Measurements from ENCODE around the gene NEAT1. TPM values are rescaled to one million over a fixed set of nuclear protein-coding genes. Genes with fewer than 3 reads are reported as not detected.

NEAT1 gene
- total RNA-seq, 1 donor from 2014 or later = 78.8 TPM

GRCh38 chr11:65384301-65384889, 38.2 kb upstream of the NEAT1 start:
- TF ChIP-seq, protein P1, sequence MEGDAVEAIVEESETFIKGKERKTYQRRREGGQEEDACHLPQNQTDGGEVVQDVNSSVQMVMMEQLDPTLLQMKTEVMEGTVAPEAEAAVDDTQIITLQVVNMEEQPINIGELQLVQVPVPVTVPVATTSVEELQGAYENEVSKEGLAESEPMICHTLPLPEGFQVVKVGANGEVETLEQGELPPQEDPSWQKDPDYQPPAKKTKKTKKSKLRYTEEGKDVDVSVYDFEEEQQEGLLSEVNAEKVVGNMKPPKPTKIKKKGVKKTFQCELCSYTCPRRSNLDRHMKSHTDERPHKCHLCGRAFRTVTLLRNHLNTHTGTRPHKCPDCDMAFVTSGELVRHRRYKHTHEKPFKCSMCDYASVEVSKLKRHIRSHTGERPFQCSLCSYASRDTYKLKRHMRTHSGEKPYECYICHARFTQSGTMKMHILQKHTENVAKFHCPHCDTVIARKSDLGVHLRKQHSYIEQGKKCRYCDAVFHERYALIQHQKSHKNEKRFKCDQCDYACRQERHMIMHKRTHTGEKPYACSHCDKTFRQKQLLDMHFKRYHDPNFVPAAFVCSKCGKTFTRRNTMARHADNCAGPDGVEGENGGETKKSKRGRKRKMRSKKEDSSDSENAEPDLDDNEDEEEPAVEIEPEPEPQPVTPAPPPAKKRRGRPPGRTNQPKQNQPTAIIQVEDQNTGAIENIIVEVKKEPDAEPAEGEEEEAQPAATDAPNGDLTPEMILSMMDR (IDR thresholded peaks at IDR 0.05; ENCODE audit: unreplicated experiment) = no peak
- Mint-ChIP-seq H3K27me3 (no peaks in the 10 kb centered on the region), H3K4me3 (ENCODE audit: low read depth) (no peak overlapping the region), H3K9me3 (ENCODE audit: low read depth) (no peaks in the 10 kb centered on the region), H3K36me3 (ENCODE audit: insufficient read depth) (no peaks in the 10 kb centered on the region), H3K27ac (no peak overlapping the region), H3K4me1 (ENCODE audit: low read depth) (peaks cover 31% of the 10 kb centered on the region)
- no peak for DNase-seq (ENCODE audit: low spot score, unreplicated experiment)

DNA sequence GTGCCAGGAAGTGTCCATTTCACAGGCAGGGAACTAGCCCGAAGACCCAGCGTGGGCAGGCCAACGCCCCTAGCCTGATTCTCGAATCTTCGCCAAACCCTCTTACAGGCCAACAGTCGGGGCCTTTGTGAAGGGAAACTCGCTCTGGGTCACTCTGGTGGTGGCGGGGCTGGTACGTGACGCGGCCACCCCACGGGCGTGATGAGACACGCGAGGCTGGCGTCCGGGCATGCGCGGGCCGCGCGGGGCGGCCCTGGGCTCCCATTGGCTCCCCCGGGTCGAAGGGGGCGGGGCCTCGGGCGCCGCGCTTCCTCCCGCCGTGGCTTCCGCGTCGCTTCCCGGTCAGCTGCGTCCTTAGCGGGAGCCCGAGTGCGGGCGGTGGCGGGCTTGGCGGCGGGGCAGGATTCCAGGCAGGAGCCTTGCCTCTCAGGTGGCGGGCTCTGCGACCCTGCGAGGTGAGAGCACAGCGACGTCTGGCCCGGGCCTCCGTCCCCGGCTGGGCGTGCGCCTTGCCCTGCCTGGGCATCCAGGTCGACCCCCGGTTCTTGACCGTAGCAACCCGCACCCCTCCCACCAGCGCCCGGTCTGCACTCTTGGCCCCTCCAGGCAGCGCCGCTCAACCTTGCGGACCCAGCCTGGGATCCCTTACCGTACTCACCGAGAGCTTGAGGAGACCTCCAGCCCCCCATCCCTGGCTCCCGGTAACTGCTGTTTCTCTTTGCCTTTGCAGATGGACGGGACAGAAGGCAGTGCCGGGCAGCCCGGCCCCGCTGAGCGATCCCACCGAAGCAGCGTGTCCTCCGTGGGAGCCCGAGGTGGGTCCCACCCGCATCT, 36.1 kb upstream of the NEAT1 start, which contains the start of gene FRMD8:
Gene FRMD8 (plus strand): TSS at position 331 of the 834 bp plus-strand sequence. CDS start 400 bp downstream, at position 731.
- H3K27ac Mint-ChIP-seq = peak within 1 kb of the TSS; percentile 64
- H3K9me3 Mint-ChIP-seq (ENCODE audit: low read depth) = no peaks in the 10 kb centered on the region
- H3K36me3 Mint-ChIP-seq (ENCODE audit: insufficient read depth) = no peaks in the 10 kb centered on the region
- peaks cover 25% of the 10 kb centered on the region for H3K4me1 Mint-ChIP-seq (ENCODE audit: low read depth)
- no peaks in the 10 kb centered on the region for H3K27me3 Mint-ChIP-seq
- peak; percentile 75 for DNase-seq (ENCODE audit: low spot score, unreplicated experiment)
- H3K4me3 Mint-ChIP-seq (ENCODE audit: low read depth) = peak within 1 kb of the TSS; percentile 83
- TF ChIP-seq, protein P1 (IDR thresholded peaks at IDR 0.05; ENCODE audit: unreplicated experiment) = no peak

DNA sequence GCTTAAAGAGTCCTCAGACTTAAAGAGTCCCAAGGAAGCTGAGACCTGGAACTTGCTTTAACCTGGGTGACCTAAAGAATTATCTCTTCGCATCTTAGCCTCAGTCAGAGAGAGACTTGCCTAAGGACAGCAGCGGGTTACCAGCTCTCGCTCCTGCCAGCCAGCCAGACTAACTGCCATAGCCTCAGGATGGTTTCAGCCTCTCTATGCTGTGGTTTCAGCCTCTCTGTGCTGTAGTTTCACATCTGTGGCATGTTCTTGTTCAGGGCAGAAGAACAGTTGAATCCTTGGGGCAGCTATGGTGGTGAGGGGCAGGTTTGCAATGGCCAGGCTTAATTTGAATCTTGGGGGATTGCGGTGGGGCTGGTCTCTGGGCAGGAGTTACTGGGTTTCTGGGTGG, 33.9 kb upstream of the NEAT1 start:
- peak overlapping the region; percentile 14 for H3K4me3 Mint-ChIP-seq (ENCODE audit: low read depth)
- no peaks in the 10 kb centered on the region for H3K36me3 Mint-ChIP-seq (ENCODE audit: insufficient read depth)
- H3K27me3 Mint-ChIP-seq = no peaks in the 10 kb centered on the region
- DNase-seq (ENCODE audit: low spot score, unreplicated experiment) = no peak
- no peak overlapping the region for H3K27ac Mint-ChIP-seq
- TF ChIP-seq, protein P1 (IDR thresholded peaks at IDR 0.05; ENCODE audit: unreplicated experiment) = no peak
- peaks cover 9% of the 10 kb centered on the region for H3K4me1 Mint-ChIP-seq (ENCODE audit: low read depth)
- H3K9me3 Mint-ChIP-seq (ENCODE audit: low read depth) = no peaks in the 10 kb centered on the region

DNA sequence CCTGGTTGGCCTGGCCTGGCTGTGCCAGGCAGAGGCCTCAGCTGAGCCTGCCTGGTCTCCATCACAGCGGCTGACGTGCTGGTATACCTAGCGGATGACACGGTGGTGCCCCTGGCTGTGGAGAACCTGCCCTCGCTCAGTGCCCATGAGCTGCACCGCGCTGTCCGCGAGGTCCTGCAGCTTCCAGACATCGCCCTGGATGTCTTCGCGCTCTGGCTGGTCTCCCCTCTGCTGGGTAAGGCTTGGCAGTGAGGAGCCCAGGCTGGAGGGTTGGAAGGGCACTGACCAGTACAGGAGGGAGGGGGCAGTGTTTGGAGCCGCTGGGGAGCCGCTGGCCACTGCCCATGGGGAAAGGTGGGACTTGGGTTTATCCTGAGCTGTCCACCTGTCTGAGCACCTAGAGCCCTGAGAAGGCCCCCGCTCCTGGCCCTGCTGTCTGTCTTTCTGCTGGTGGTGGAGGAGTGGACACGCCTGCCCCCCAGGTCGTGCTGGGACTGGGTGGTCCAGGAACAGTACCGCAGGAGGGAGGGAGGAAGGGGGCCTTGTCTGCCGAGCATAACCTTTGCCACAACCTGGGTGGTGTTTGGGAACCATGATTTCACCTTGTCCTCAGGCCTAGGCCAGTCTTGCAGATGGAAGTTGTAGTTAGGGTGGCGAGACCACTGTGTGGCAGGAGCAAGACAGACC, 33.2 kb upstream of the NEAT1 start:
- no peak overlapping the region for H3K27ac Mint-ChIP-seq
- H3K4me3 Mint-ChIP-seq (ENCODE audit: low read depth) = no peak overlapping the region
- H3K27me3 Mint-ChIP-seq = no peaks in the 10 kb centered on the region
- TF ChIP-seq, protein P1 (IDR thresholded peaks at IDR 0.05; ENCODE audit: unreplicated experiment) = no peak
- H3K4me1 Mint-ChIP-seq (ENCODE audit: low read depth) = peaks cover 5% of the 10 kb centered on the region
- H3K36me3 Mint-ChIP-seq (ENCODE audit: insufficient read depth) = no peaks in the 10 kb centered on the region
- no peak for DNase-seq (ENCODE audit: low spot score, unreplicated experiment)
- H3K9me3 Mint-ChIP-seq (ENCODE audit: low read depth) = no peaks in the 10 kb centered on the region
